HCT116 (cell line): Measurements from ENCODE around the gene TBC1D2B.

Source experiments
- CTCF ChIP-seq, 3 experiments: fragments of 200-600 bp in 1 of 3; sonication (generic) in 1 of 3; IDR thresholded peaks in 2 of 3; conservative IDR thresholded peaks in 1 of 3; 2 replicates each; pipeline ENCODE4 v1.5.1; 2012 to 2017; ENCODE audit warnings: low read depth in 2 of 3, low read length in 2 of 3, antibody characterized with exemption in 1 of 3, borderline replicate concordance in 1 of 3, control low read depth in 1 of 3, mild to moderate bottlenecking in 1 of 3, mixed read lengths in 1 of 3, mixed run types in 1 of 3, moderate library complexity in 1 of 3; ENCODE audit not compliant: insufficient read depth in 1 of 3
- ELF1 ChIP-seq: IDR thresholded peaks from 2 replicates; pipeline ENCODE4 v1.6.1; 2012; ENCODE audit warnings: low read depth, borderline replicate concordance
- EZH2 ChIP-seq: fragments of 200-600 bp; sonication (generic); IDR thresholded peaks from 2 replicates; pipeline ENCODE4 v1.6.1; 2017; ENCODE audit warnings: antibody characterized with exemption, mixed run types
- EZH2phosphoT487 ChIP-seq: fragments of 200-600 bp; IDR thresholded peaks from 2 replicates; pipeline ENCODE4 v1.6.1; 2018; ENCODE audit warnings: antibody characterized with exemption, borderline replicate concordance
- JUND ChIP-seq: IDR thresholded peaks from 2 replicates; pipeline ENCODE4 v1.6.1; 2012
- POLR2A ChIP-seq: IDR thresholded peaks from 2 replicates; pipeline ENCODE4 v1.7.0; 2011; ENCODE audit warnings: borderline replicate concordance; ENCODE audit not compliant: insufficient read depth, insufficient read length; ENCODE audit errors: extremely low read depth
- POLR2AphosphoS5 ChIP-seq: IDR thresholded peaks from 2 replicates; pipeline ENCODE4 v1.6.1; 2011; ENCODE audit warnings: mild to moderate bottlenecking, low read depth, low read length, moderate library complexity
- SRF ChIP-seq: IDR thresholded peaks from 2 replicates; pipeline ENCODE4 v1.6.1; 2012; ENCODE audit warnings: low read depth
- YY1 ChIP-seq: IDR thresholded peaks from 2 replicates; pipeline ENCODE4 v1.6.1; 2011; ENCODE audit warnings: low read length, low read depth, moderate library complexity, mild to moderate bottlenecking; ENCODE audit not compliant: insufficient replicate concordance; ENCODE audit errors: extremely low read depth
- ZFX ChIP-seq: fragments of 450-650 bp; IDR thresholded peaks from 2 replicates; pipeline ENCODE4 v1.6.1; 2017
- ZNF274 ChIP-seq: fragments of 200-500 bp; sonication (Bioruptor generic); IDR thresholded peaks from 2 replicates; pipeline ENCODE4 v1.6.1; 2014; ENCODE audit warnings: mild to moderate bottlenecking, low read depth, low read length, inconsistent platforms
- TF ChIP-seq, protein P1 (sequence below): IDR thresholded peaks from 2 replicates; pipeline ENCODE4 v1.6.1; 2012; ENCODE audit warnings: low read depth

DNA sequence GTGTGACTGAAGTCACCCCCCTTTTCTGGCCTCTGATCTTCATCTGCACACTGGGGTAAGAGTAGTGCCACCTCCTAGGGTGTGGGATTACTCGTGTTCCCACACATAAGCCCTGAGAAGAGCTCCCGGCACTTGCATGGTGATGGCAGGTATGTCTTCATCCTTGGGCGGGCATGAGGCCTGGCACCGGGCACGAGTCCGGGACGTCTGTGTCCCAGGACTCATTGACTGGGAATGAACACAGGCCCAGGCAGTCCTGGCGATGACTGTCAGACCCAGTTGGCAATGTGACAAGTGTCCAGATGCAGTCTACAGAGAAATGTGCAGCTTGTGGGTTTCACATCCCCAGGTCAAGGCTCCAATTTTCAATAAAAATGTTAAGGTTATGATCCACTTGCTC lies 78.9 kb downstream of the TBC1D2B start:
- TF ChIP-seq SRF (no peak), ZFX (no peak), ZNF274 (no peak), POLR2AphosphoS5 (no peak), CTCF (IDR thresholded peaks at IDR 0.05 in 2 of 3, conservative IDR thresholded peaks at IDR 0.05 in 1 of 3; ENCODE audit: borderline replicate concordance in 1 of 3, insufficient read depth in 1 of 3, low read depth in 2 of 3, low read length in 2 of 3) (no peak), POLR2A (no peak), EZH2 (no peak), YY1 (no peak), ELF1 (no peak), JUND (no peak), EZH2phosphoT487 (no peak)
- TF ChIP-seq, protein P1, sequence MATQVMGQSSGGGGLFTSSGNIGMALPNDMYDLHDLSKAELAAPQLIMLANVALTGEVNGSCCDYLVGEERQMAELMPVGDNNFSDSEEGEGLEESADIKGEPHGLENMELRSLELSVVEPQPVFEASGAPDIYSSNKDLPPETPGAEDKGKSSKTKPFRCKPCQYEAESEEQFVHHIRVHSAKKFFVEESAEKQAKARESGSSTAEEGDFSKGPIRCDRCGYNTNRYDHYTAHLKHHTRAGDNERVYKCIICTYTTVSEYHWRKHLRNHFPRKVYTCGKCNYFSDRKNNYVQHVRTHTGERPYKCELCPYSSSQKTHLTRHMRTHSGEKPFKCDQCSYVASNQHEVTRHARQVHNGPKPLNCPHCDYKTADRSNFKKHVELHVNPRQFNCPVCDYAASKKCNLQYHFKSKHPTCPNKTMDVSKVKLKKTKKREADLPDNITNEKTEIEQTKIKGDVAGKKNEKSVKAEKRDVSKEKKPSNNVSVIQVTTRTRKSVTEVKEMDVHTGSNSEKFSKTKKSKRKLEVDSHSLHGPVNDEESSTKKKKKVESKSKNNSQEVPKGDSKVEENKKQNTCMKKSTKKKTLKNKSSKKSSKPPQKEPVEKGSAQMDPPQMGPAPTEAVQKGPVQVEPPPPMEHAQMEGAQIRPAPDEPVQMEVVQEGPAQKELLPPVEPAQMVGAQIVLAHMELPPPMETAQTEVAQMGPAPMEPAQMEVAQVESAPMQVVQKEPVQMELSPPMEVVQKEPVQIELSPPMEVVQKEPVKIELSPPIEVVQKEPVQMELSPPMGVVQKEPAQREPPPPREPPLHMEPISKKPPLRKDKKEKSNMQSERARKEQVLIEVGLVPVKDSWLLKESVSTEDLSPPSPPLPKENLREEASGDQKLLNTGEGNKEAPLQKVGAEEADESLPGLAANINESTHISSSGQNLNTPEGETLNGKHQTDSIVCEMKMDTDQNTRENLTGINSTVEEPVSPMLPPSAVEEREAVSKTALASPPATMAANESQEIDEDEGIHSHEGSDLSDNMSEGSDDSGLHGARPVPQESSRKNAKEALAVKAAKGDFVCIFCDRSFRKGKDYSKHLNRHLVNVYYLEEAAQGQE = no peak
